A549 (cell line): ENCODE results near the gene BBS9. TPM values are rescaled to one million over a fixed set of nuclear protein-coding genes. Genes with fewer than 3 reads are reported as not detected.

ENCODE experiments used
- ATAC-seq, 2 experiments: fragments of 200-7000 bp in 1 of 2; fragments of >200 bp in 1 of 2; cut with Nextera tagmentation in 1 of 2; cut with Tn5 transposase in 1 of 2; 3 replicates each; pipeline versions ENCODE4 v1.8.0 to v1.9.1; 2018 to 2020; ENCODE audit warnings: mild to moderate bottlenecking in 1 of 2, moderate library complexity in 1 of 2
- CTCF ChIA-PET: fragments of 300-600 bp; sonication (Branson Sonifier 250); formaldehyde crosslinking; extraction: SDS; loops from one replicate; lab custom pipeline; 2021; ENCODE audit warnings: antibody characterized with exemption, inconsistent platforms; lab: Yijun Ruan, JAX
- POLR2A ChIA-PET: fragments of 350-600 bp; formaldehyde crosslinking; extraction: SDS; loops from one replicate; lab custom pipeline; 2021; ENCODE audit warnings: antibody characterized with exemption, inconsistent platforms; lab: Yijun Ruan, JAX
- DNase-seq, 2 experiments: peaks; one replicate each; pipeline versions ENCODE4 v3.0.0 to v3.0.0-alpha.2; 2011 to 2016; ENCODE audit warnings: low read depth in 1 of 2, low spot score in 1 of 2
- FAIRE-seq: peaks from 2 replicates; lab custom pipeline; 2011; peaks lifted over from hg19 to GRCh38; lab: Jason Lieb, UNC
- H3K27ac ChIP-seq, 2 experiments: fragments of >200 bp; sonication (Bioruptor Twin); formaldehyde crosslinking; 3 replicates each; pipeline ENCODE4 v1.5.1; 2016 to 2017
- H3K4me1 ChIP-seq: fragments of >200 bp; sonication (Bioruptor Twin); formaldehyde crosslinking; 3 replicates; pipeline ENCODE4 v1.6.1; 2016
- H3K4me2 ChIP-seq: fragments of >200 bp; sonication (Bioruptor Twin); formaldehyde crosslinking; 3 replicates; pipeline ENCODE4 v1.6.1; 2016
- H3K4me3 ChIP-seq: fragments of >200 bp; sonication (Bioruptor Twin); formaldehyde crosslinking; 3 replicates; pipeline ENCODE4 v1.5.1; 2016
- H3K9me3 ChIP-seq: fragments of >200 bp; sonication (Bioruptor Twin); formaldehyde crosslinking; 3 replicates; pipeline ENCODE4 v1.6.1; 2016
- CBX2 ChIP-seq: fragments of 200-600 bp; sonication (generic); IDR thresholded peaks from 2 replicates; pipeline ENCODE4 v1.6.1; 2016; ENCODE audit warnings: low read depth, mild to moderate bottlenecking, borderline replicate concordance
- CBX8 ChIP-seq: fragments of 200-600 bp; sonication (generic); IDR thresholded peaks from 2 replicates; pipeline ENCODE4 v1.6.1; 2016
- CEBPB ChIP-seq, 2 experiments: fragments of >200 bp in 1 of 2; sonication (Bioruptor Twin) in 1 of 2; formaldehyde crosslinking in 1 of 2; IDR thresholded peaks; 2 replicates each; pipeline ENCODE4 v1.6.1; 2012 to 2016
- CHD2 ChIP-seq: fragments of 150-350 bp; IDR thresholded peaks from 2 replicates; pipeline ENCODE4 v1.6.1; 2014; ENCODE audit warnings: low read length; ENCODE audit not compliant: partially characterized antibody
- EHF ChIP-seq: fragments of 250-450 bp; sonication (Bioruptor Pico); IDR thresholded peaks from 2 replicates; pipeline ENCODE4 v1.5.0; 2020; ENCODE audit warnings: mild to moderate bottlenecking
- FOSB ChIP-seq: fragments of 250-450 bp; sonication (Bioruptor Pico); IDR thresholded peaks from 2 replicates; pipeline ENCODE4 v1.5.0; 2020; ENCODE audit warnings: mild to moderate bottlenecking, moderate library complexity
- FOSL2 ChIP-seq, 2 experiments: fragments of 450-650 bp in 1 of 2; fragments of >200 bp in 1 of 2; sonication (Bioruptor Twin) in 1 of 2; formaldehyde crosslinking; IDR thresholded peaks; 2 replicates each; pipeline versions ENCODE4 v1.5.0 to v1.6.1; 2016 to 2020; ENCODE audit warnings: mild to moderate bottlenecking in 1 of 2, moderate library complexity in 1 of 2
- GATA3 ChIP-seq: IDR thresholded peaks from 2 replicates; pipeline ENCODE4 v1.6.1; 2012; ENCODE audit warnings: borderline replicate concordance
- HEYL ChIP-seq: fragments of 250-450 bp; sonication (Bioruptor Pico); IDR thresholded peaks from 2 replicates; pipeline ENCODE4 v1.8.0; 2021; ENCODE audit warnings: mild to moderate bottlenecking, moderate library complexity
- HOXB13 ChIP-seq: fragments of 250-450 bp; sonication (Bioruptor Pico); IDR thresholded peaks from 2 replicates; pipeline ENCODE4 v1.5.0; 2020; ENCODE audit warnings: low read depth, mild to moderate bottlenecking, moderate library complexity
- JUN ChIP-seq, 2 experiments: fragments of >200 bp; sonication (Bioruptor Twin); formaldehyde crosslinking; IDR thresholded peaks; 2 replicates in 1 of 2; 3 replicates in 1 of 2; pipeline ENCODE4 v1.6.1; 2016 to 2017
- KDM1A ChIP-seq: fragments of 200-600 bp; sonication (generic); IDR thresholded peaks from 2 replicates; pipeline ENCODE4 v1.6.1; 2016; ENCODE audit warnings: low read depth, mild to moderate bottlenecking
- KDM5A ChIP-seq: fragments of 200-600 bp; sonication (generic); IDR thresholded peaks from 2 replicates; pipeline ENCODE4 v1.6.1; 2016; ENCODE audit warnings: antibody characterized with exemption, mild to moderate bottlenecking
- PHF8 ChIP-seq: fragments of 200-600 bp; sonication (generic); IDR thresholded peaks from 2 replicates; pipeline ENCODE4 v1.6.1; 2016; ENCODE audit warnings: low read depth, mild to moderate bottlenecking, antibody characterized with exemption, moderate library complexity, borderline replicate concordance
- POLR2A ChIP-seq: IDR thresholded peaks from 2 replicates; pipeline ENCODE4 v1.6.1; 2012; ENCODE audit warnings: mild to moderate bottlenecking, low read length
- POLR2AphosphoS2 ChIP-seq: conservative IDR thresholded peaks from 2 replicates; pipeline ENCODE4 v1.6.1; 2012; ENCODE audit warnings: low read length, improper control_type of control experiment, inconsistent platforms
- RFX5 ChIP-seq: fragments of 450-650 bp; IDR thresholded peaks from 2 replicates; pipeline ENCODE4 v1.7.1; 2014; ENCODE audit warnings: antibody characterized with exemption, mild to moderate bottlenecking, moderate library complexity
- ZNF302 ChIP-seq: fragments of 250-450 bp; sonication (Bioruptor Pico); IDR thresholded peaks from 2 replicates; pipeline ENCODE4 v1.9.0; 2021; ENCODE audit warnings: inconsistent platforms, mild to moderate bottlenecking, moderate library complexity
- WGBS: methylation state at CpG from one replicate; pipeline ENCODE4 v1.1.6; 2017; ENCODE audit errors: missing lambda C conversion rate; 5-methylcytosine and 5-hydroxymethylcytosine counted together
- polyA plus RNA-seq, 4 experiments: library from polyadenylated mRNA; depleted of rRNA in 3 of 4; stranded (reverse); fragments of >200 nt; fragmentation: RNase III in 1 of 4; extraction: RNeasy Plus Mini Kit Qiagen cat#74134 plus additional on column Dnase treatment in 1 of 4; gene quantifications; 2 replicates in 3 of 4; 3 replicates in 1 of 4; pipeline ENCODE4 v1.2.3, GENCODE V29; 2011 to 2017
- TF ChIP-seq, protein P1 (sequence below): IDR thresholded peaks from 2 replicates; pipeline ENCODE4 v1.6.1; 2012
- TF ChIP-seq, protein P2 (sequence below): IDR thresholded peaks from 2 replicates; pipeline ENCODE4 v1.6.1; 2012; ENCODE audit warnings: low read depth, borderline replicate concordance
- TF ChIP-seq, protein P3 (sequence below): fragments of 250-450 bp; sonication (Bioruptor Pico); IDR thresholded peaks from 2 replicates; pipeline ENCODE4 v1.5.0; 2021; ENCODE audit warnings: mild to moderate bottlenecking, moderate library complexity, borderline replicate concordance
- TF ChIP-seq, protein P4 (sequence below): fragments of >200 bp; sonication (Bioruptor Twin); formaldehyde crosslinking; IDR thresholded peaks from 2 replicates; pipeline ENCODE4 v1.6.1; 2016
- TF ChIP-seq, protein P5 (sequence below): fragments of 250-450 bp; sonication (Bioruptor Pico); IDR thresholded peaks from 2 replicates; pipeline ENCODE4 v1.5.0; 2020; ENCODE audit warnings: low read depth, mild to moderate bottlenecking, moderate library complexity
- TF ChIP-seq, protein P6 (sequence below): fragments of >200 bp; sonication (Bioruptor Twin); formaldehyde crosslinking; IDR thresholded peaks from 3 replicates; pipeline ENCODE4 v1.5.1; 2016

Gene BBS9
- polyA plus RNA-seq, 2 of the 4 experiments (the other 2 are of a cell fraction) = 8.3 to 9.1 TPM

DNA sequence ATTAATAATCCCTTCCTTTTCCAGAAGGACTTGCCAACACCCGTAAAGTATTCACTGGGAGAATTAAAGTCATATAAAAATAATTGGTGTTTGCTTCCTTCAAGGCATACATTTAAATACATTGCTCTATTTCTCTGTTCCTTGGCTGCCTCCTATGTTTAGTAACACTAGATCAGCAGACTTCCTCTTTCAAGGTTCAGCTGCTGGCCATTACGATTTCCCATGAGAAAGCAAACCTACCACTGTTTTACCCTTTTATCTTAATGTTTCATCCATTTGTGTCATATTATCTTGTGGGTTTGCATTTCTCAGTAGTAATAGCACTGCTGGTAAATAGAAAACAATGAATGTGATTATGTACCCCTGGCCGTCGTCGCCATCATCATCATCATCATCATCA, 462.1 kb downstream of the BBS9 start:
- CTCF ChIA-PET = interaction anchor here (0.6 to 1.2 kb wide), 2 partner anchors 13 to 1231 kb away, joined by 3 to 4 read pairs; no protein-coding TSS in a partner anchor
- DNase-seq (no peak), FAIRE-seq (no peak), ATAC-seq (no peak)
- Histone ChIP-seq H3K4me3 (no peak overlapping the region), H3K4me1 (no peaks in the 10 kb centered on the region), H3K9me3 (no peaks in the 10 kb centered on the region), H3K4me2 (no peak overlapping the region), H3K27ac (no peak overlapping the region)
- POLR2A ChIA-PET = no interaction called here
- TF ChIP-seq POLR2AphosphoS2 (no peak), KDM5A (no peak), CEBPB (IDR thresholded peaks at IDR 0.05) (no peak), EHF (no peak), PHF8 (no peak), RFX5 (no peak), HEYL (CRISPR knock-in tag) (no peak), CBX2 (no peak), JUN (IDR thresholded peaks at IDR 0.05) (no peak), ZNF302 (CRISPR knock-in tag) (no peak), FOSL2 (IDR thresholded peaks at IDR 0.05) (no peak), FOSL2 (CRISPR knock-in tag; IDR thresholded peaks at IDR 0.05) (no peak), FOSB (no peak), KDM1A (no peak), CHD2 (no peak)
- TF ChIP-seq, protein P1, sequence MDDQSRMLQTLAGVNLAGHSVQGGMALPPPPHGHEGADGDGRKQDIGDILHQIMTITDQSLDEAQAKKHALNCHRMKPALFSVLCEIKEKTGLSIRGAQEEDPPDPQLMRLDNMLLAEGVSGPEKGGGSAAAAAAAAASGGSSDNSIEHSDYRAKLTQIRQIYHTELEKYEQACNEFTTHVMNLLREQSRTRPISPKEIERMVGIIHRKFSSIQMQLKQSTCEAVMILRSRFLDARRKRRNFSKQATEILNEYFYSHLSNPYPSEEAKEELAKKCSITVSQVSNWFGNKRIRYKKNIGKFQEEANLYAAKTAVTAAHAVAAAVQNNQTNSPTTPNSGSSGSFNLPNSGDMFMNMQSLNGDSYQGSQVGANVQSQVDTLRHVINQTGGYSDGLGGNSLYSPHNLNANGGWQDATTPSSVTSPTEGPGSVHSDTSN = no peak
- TF ChIP-seq, protein P2, sequence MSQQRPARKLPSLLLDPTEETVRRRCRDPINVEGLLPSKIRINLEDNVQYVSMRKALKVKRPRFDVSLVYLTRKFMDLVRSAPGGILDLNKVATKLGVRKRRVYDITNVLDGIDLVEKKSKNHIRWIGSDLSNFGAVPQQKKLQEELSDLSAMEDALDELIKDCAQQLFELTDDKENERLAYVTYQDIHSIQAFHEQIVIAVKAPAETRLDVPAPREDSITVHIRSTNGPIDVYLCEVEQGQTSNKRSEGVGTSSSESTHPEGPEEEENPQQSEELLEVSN = no peak
- TF ChIP-seq, protein P3, sequence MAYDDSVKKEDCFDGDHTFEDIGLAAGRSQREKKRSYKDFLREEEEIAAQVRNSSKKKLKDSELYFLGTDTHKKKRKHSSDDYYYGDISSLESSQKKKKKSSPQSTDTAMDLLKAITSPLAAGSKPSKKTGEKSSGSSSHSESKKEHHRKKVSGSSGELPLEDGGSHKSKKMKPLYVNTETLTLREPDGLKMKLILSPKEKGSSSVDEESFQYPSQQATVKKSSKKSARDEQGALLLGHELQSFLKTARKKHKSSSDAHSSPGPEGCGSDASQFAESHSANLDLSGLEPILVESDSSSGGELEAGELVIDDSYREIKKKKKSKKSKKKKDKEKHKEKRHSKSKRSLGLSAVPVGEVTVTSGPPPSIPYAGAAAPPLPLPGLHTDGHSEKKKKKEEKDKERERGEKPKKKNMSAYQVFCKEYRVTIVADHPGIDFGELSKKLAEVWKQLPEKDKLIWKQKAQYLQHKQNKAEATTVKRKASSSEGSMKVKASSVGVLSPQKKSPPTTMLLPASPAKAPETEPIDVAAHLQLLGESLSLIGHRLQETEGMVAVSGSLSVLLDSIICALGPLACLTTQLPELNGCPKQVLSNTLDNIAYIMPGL (CRISPR knock-in tag) = no peak
- TF ChIP-seq, protein P4, sequence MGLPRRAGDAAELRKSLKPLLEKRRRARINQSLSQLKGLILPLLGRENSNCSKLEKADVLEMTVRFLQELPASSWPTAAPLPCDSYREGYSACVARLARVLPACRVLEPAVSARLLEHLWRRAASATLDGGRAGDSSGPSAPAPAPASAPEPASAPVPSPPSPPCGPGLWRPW = no peak
- 75% methylated on average over 5 of the region's 5 CpGs for WGBS

DNA sequence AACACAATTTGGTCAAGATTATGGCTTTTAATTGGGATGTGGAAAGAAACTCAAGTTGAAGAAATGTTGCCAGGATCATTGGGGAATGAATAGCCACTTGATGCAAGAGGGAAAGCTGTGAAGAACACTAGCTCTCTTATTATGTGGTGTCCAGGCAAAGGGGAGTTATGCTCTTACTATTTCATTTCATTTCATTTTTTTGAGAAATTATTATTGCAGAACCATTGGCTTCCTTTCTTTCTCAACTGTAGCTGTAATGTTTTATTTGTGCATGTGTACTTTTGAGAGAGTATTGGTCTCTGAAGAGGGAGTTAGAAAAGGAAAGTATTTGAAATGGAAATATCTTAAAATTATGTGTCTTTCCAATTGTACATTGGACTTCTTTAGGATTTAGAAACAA, 463.4 kb downstream of the BBS9 start:
- H3K27ac ChIP-seq = no peak overlapping the region
- no peak for TF ChIP-seq CBX8
- no peak for TF ChIP-seq GATA3
- TF ChIP-seq HEYL (CRISPR knock-in tag) = no peak
- no peak for TF ChIP-seq JUN (IDR thresholded peaks at IDR 0.05)
- no peak for TF ChIP-seq HOXB13
- TF ChIP-seq, protein P5, sequence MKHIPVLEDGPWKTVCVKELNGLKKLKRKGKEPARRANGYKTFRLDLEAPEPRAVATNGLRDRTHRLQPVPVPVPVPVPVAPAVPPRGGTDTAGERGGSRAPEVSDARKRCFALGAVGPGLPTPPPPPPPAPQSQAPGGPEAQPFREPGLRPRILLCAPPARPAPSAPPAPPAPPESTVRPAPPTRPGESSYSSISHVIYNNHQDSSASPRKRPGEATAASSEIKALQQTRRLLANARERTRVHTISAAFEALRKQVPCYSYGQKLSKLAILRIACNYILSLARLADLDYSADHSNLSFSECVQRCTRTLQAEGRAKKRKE = no peak
- no peak for TF ChIP-seq POLR2A
- TF ChIP-seq, protein P6, sequence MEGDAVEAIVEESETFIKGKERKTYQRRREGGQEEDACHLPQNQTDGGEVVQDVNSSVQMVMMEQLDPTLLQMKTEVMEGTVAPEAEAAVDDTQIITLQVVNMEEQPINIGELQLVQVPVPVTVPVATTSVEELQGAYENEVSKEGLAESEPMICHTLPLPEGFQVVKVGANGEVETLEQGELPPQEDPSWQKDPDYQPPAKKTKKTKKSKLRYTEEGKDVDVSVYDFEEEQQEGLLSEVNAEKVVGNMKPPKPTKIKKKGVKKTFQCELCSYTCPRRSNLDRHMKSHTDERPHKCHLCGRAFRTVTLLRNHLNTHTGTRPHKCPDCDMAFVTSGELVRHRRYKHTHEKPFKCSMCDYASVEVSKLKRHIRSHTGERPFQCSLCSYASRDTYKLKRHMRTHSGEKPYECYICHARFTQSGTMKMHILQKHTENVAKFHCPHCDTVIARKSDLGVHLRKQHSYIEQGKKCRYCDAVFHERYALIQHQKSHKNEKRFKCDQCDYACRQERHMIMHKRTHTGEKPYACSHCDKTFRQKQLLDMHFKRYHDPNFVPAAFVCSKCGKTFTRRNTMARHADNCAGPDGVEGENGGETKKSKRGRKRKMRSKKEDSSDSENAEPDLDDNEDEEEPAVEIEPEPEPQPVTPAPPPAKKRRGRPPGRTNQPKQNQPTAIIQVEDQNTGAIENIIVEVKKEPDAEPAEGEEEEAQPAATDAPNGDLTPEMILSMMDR = no peak
- TF ChIP-seq, all 56 proteins: peak for 0
- Histone ChIP-seq H3K4me1 (no peaks in the 10 kb centered on the region), H3K9me3 (no peaks in the 10 kb centered on the region), H3K4me3 (no peak overlapping the region), H3K4me2 (no peak overlapping the region)
- DNase-seq = no peak
- ChIA-PET CTCF (no interaction called here), POLR2A (no interaction called here)
- ATAC-seq = no peak
- no peak for FAIRE-seq
